Esophagus (tissue), 2 donors: ENCODE data around the gene CACNA2D3. TPM values are rescaled to one million over a fixed set of nuclear protein-coding genes. Genes with fewer than 3 reads are reported as not detected.

Experiments used
- H3K27ac ChIP-seq, 2 donors: one replicate each; pipeline ENCODE4 v1.5.1; 2013; ENCODE audit warnings: low read depth in 2 of 2, mild to moderate bottlenecking in 2 of 2, inconsistent platforms in 1 of 2, low read length in 1 of 2, moderate library complexity in 1 of 2
- H3K27me3 ChIP-seq, 2 donors: one replicate each; pipeline ENCODE4 v1.6.1; 2013; ENCODE audit warnings: low read length in 2 of 2, control low read depth in 1 of 2, mild to moderate bottlenecking in 1 of 2; ENCODE audit not compliant: insufficient read depth in 2 of 2, control insufficient read depth in 1 of 2
- H3K36me3 ChIP-seq, 2 donors: one replicate each; pipeline ENCODE4 v1.6.1; 2013; ENCODE audit warnings: low read length in 1 of 2; ENCODE audit not compliant: control insufficient read depth in 2 of 2, insufficient read depth in 2 of 2
- H3K4me1 ChIP-seq, 2 donors: one replicate each; pipeline ENCODE4 v1.6.1; 2013; ENCODE audit warnings: low read length in 1 of 2; ENCODE audit not compliant: control insufficient read depth in 2 of 2, insufficient read depth in 2 of 2
- H3K4me3 ChIP-seq, 2 donors: one replicate each; pipeline ENCODE4 v1.5.1; 2013; ENCODE audit warnings: low read length in 2 of 2, mild to moderate bottlenecking in 2 of 2, low read depth in 1 of 2, moderate library complexity in 1 of 2
- H3K9me3 ChIP-seq, 2 donors: one replicate each; pipeline ENCODE4 v1.6.1; 2013; ENCODE audit warnings: mild to moderate bottlenecking in 2 of 2, low read depth in 1 of 2, low read length in 1 of 2, moderate library complexity in 1 of 2; ENCODE audit not compliant: control insufficient read depth in 2 of 2, insufficient read depth in 1 of 2
- WGBS, 2 donors: extraction: QIAGEN DNeasy Blood & Tissue Kit; methylation state at CpG; one replicate each; pipeline ENCODE4 v1.1.7; 2013; 5-methylcytosine and 5-hydroxymethylcytosine counted together
- polyA plus RNA-seq, 2 donors: library from polyadenylated mRNA; stranded (reverse); fragments of 200-250 nt; gene quantifications; one replicate each; pipeline ENCODE4 v1.2.3, GENCODE V29; 2013
- donor health status: healthy with polysubstance abuse.
- donor health status: Bipolar disorder and iron deficiency.

CACNA2D3 gene
- polyA plus RNA-seq, 2 donors, result 1.7 to 1.8 TPM

- Histone ChIP-seq H3K4me3 (no peak overlapping the region), H3K36me3 (no peaks in the 10 kb centered on the region), H3K4me1 (peaks cover 4 to 7% of the 10 kb centered on the region in 2 donors), H3K27me3 (no peaks in the 10 kb centered on the region), H3K27ac (peak overlapping the region; percentile 13 to 74), H3K9me3 (no peaks in the 10 kb centered on the region)
- 37 to 42% methylated on average over 8 of the region's 8 CpGs for WGBS, 2 donors
These were observed 548.0 kb downstream of the CACNA2D3 start for GRCh38 chr3:54670201-54671000.

GRCh38 chr3:54671511-54671910 is 549.2 kb downstream of the CACNA2D3 start:
- Histone ChIP-seq H3K27ac (no peak overlapping the region), H3K9me3 (no peaks in the 10 kb centered on the region), H3K4me3 (no peak overlapping the region), H3K36me3 (no peaks in the 10 kb centered on the region), H3K4me1 (peaks cover 4 to 7% of the 10 kb centered on the region in 2 donors), H3K27me3 (no peaks in the 10 kb centered on the region)
- WGBS, 2 donors, result 14 to 15% methylated on average over 2 of the region's 2 CpGs

GRCh38 chr3:54676087-54676486 is 553.7 kb downstream of the CACNA2D3 start:
- Histone ChIP-seq H3K4me1 (peaks cover 0 to 5% of the 10 kb centered on the region in 2 donors), H3K27me3 (no peaks in the 10 kb centered on the region), H3K27ac (no peak overlapping the region), H3K36me3 (no peaks in the 10 kb centered on the region), H3K4me3 (no peak overlapping the region), H3K9me3 (no peaks in the 10 kb centered on the region)
- 82 to 85% methylated on average over 5 of the region's 5 CpGs for WGBS, 2 donors

DNA sequence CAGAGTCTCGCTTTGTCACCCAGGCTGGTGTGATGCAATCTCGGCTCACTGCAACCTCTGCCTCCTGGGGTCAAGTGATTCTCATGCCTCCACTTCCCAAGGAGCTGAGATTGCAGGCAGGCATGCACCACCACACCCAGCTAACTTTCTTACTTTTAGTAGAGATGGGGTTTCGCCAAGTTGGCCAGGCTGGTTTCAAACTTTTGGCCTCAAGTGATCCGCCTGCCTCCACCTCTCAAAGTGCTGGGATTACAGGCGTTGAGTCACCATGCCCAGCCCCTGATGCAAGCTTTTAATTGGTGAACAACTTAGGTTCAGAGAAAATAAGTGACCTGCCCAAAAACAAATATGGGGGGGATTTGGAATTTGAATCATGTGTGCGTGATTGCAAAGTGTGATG is 559.4 kb downstream of the CACNA2D3 start:
- Histone ChIP-seq H3K36me3 (no peaks in the 10 kb centered on the region), H3K27ac (no peak overlapping the region), H3K9me3 (no peaks in the 10 kb centered on the region), H3K27me3 (no peaks in the 10 kb centered on the region), H3K4me1 (no peaks in the 10 kb centered on the region), H3K4me3 (no peak overlapping the region)
- WGBS, 2 donors, result 74% methylated on average over 6 of the region's 6 CpGs

DNA sequence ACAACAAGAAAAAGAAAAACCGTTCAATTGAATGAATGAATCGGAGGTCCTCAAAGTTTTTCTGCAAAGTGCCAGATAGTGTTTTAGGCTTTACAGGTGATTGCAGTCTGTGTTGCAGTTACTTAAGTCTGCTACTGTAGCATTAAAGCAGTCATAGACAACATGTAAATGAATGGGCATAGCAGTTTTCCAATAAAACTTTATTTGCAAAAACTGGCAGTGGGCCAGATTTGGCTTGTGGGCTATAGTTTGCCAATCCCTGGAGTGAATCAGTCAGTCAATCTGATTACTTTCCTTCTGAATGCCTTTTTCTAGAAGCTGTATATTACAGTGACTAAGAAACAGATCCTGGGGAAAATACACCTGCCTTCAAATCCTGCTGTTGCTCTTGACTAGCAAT is 562.9 kb downstream of the CACNA2D3 start:
- 86 to 88% methylated on average over 2 of the region's 2 CpGs for WGBS, 2 donors
- Histone ChIP-seq H3K27me3 (no peaks in the 10 kb centered on the region), H3K4me1 (no peaks in the 10 kb centered on the region), H3K9me3 (no peaks in the 10 kb centered on the region), H3K27ac (no peak overlapping the region), H3K36me3 (no peaks in the 10 kb centered on the region), H3K4me3 (no peak overlapping the region)

GRCh38 chr3:54691289-54691771 is 569.0 kb downstream of the CACNA2D3 start:
- Histone ChIP-seq H3K9me3 (no peaks in the 10 kb centered on the region), H3K27me3 (no peaks in the 10 kb centered on the region), H3K36me3 (no peaks in the 10 kb centered on the region), H3K27ac (no peak overlapping the region), H3K4me1 (no peaks in the 10 kb centered on the region), H3K4me3 (no peak overlapping the region)
- 39 to 41% methylated on average over 2 of the region's 2 CpGs for WGBS, 2 donors

- Histone ChIP-seq H3K9me3 (no peaks in the 10 kb centered on the region), H3K27me3 (no peaks in the 10 kb centered on the region), H3K27ac (no peak overlapping the region), H3K36me3 (no peaks in the 10 kb centered on the region), H3K4me3 (no peak overlapping the region), H3K4me1 (no peaks in the 10 kb centered on the region)
- WGBS, 2 donors, result 58 to 67% methylated on average over 3 of the region's 3 CpGs
These were observed 574.0 kb downstream of the CACNA2D3 start for GRCh38 chr3:54696313-54696712.

GRCh38 chr3:54698054-54698453 is 575.7 kb downstream of the CACNA2D3 start:
- Histone ChIP-seq H3K9me3 (no peaks in the 10 kb centered on the region), H3K4me3 (no peak overlapping the region), H3K36me3 (no peaks in the 10 kb centered on the region), H3K27ac (no peak overlapping the region), H3K27me3 (no peaks in the 10 kb centered on the region), H3K4me1 (no peaks in the 10 kb centered on the region)
- 50 to 71% methylated on average over 1 of the region's 1 CpG for whole genome bisulfite sequencing, 2 donors

DNA sequence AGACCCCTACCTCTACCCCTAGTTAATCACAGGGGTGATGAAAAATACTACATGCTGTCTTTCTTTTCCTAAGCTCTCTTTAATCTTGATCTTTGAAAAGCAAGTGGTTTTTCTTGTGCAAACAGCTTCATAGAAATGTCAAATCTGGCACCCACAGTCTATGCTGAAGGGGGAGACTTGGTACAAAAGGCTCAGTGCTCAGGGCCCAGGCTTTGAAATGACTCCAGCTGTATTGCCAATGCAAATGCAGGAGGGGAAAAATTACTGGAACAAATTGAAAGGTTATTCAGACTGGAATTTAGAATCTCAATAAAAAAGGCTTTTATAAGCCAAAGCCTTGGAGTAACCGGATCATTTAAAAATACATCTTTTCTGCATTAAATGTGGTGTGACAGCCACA is 581.6 kb downstream of the CACNA2D3 start:
- Histone ChIP-seq H3K4me1 (no peaks in the 10 kb centered on the region), H3K27me3 (no peaks in the 10 kb centered on the region), H3K27ac (no peak overlapping the region), H3K36me3 (no peaks in the 10 kb centered on the region), H3K9me3 (no peaks in the 10 kb centered on the region), H3K4me3 (no peak overlapping the region)
- 37 to 62% methylated on average over 1 of the region's 1 CpG for WGBS, 2 donors

DNA sequence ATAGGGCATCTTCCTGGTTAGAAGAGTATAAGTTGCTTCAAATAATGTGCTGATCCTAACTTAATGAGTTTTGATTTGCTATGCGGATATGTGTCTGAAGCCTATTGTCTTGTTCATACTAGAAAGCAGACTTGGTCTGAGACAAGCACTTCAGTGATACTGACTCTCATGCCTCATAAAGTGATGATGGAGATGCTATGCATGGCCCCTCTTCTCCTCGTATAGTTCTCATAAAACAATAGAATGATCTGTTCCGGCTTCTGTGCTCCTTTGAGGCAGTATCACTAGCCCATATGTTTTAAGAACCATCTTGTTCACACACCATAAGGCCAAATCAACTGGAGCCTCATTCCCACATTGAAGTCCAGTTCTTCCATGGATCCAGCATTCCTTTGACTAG is 583.4 kb downstream of the CACNA2D3 start:
- Histone ChIP-seq H3K9me3 (no peaks in the 10 kb centered on the region), H3K27ac (no peak overlapping the region), H3K4me1 (no peaks in the 10 kb centered on the region), H3K27me3 (no peaks in the 10 kb centered on the region), H3K4me3 (no peak overlapping the region), H3K36me3 (no peaks in the 10 kb centered on the region)
- 81 to 88% methylated on average over 3 of the region's 3 CpGs for WGBS, 2 donors
